RWPE1 (cell line): ENCODE measurements around the gene PSME2.

Experiments
- CTCF ChIA-PET: fragments of 350-600 bp; sonication (Branson Sonifier 250); formaldehyde crosslinking; extraction: SDS; loops from one replicate; lab custom pipeline; 2021; lab: Yijun Ruan, JAX
- POLR2A ChIA-PET: fragments of 400-600 bp; formaldehyde crosslinking; extraction: SDS; loops from one replicate; lab custom pipeline; 2020; ENCODE audit warnings: antibody characterized with exemption; ENCODE audit not compliant: low non-redundant PET; lab: Yijun Ruan, JAX
- DNase-seq: peaks from one replicate; pipeline ENCODE4 v3.0.0; 2012; ENCODE audit warnings: low spot score
- H3K27ac ChIP-seq: fragments of 450-650 bp; 2 replicates; pipeline ENCODE4 v1.5.1; 2017
- CTCF ChIP-seq: fragments of 450-650 bp; conservative IDR thresholded peaks from 2 replicates; pipeline ENCODE4 v1.5.1; 2017; ENCODE audit warnings: low read depth, mild to moderate bottlenecking

PSME2 gene

GRCh38 chr14:24123424-24124417 lies 22.7 kb downstream of the PSME2 start:
- peak overlapping the region; percentile 8 for H3K27ac ChIP-seq
- POLR2A ChIA-PET = interaction anchor here (1.3 kb wide), 1 partner anchor 9 kb away, joined by 4 read pairs; the partner anchor contains the start of genes DCAF11 and NRL
- CTCF ChIA-PET = interaction anchor here (0.6 to 1.4 kb wide), 2 partner anchors 10 to 15 kb away, joined by 3 to 4 read pairs; no protein-coding TSS in a partner anchor
- DNase-seq = no peak
- no peak for TF ChIP-seq CTCF

GRCh38 chr14:24122898-24123297 lies 23.5 kb downstream of the PSME2 start:
- CTCF ChIA-PET = interaction anchor here (1.4 kb wide), 1 partner anchor 14 kb away, joined by 3 read pairs; no protein-coding TSS in a partner anchor
- H3K27ac ChIP-seq = peak overlapping the region; percentile 8
- POLR2A ChIA-PET = interaction anchor here (0.6 kb wide), 1 partner anchor 238 kb away, joined by 5 read pairs; no protein-coding TSS in a partner anchor
- no peak for TF ChIP-seq CTCF
- no peak for DNase-seq

- no peak for DNase-seq
- ChIA-PET CTCF (no interaction called here), POLR2A (interaction anchor here (0.6 kb wide), 1 partner anchor 239 kb away, joined by 5 read pairs; no protein-coding TSS in a partner anchor)
- TF ChIP-seq CTCF = no peak
- no peak overlapping the region for H3K27ac ChIP-seq
Observed at GRCh38 chr14:24122416-24122815, 24.0 kb downstream of the PSME2 start.

- CTCF ChIA-PET = no interaction called here
- no peak for TF ChIP-seq CTCF
- no peak for DNase-seq
- H3K27ac ChIP-seq = no peak overlapping the region
- POLR2A ChIA-PET = no interaction called here
Observed at GRCh38 chr14:24121210-24121609, 25.2 kb downstream of the PSME2 start.

- ChIA-PET POLR2A (no interaction called here), CTCF (no interaction called here)
- TF ChIP-seq CTCF = no peak
- no peak for DNase-seq
- H3K27ac ChIP-seq = no peak overlapping the region
Observed at GRCh38 chr14:24119691-24120090, 26.7 kb downstream of the PSME2 start.

- POLR2A ChIA-PET = interaction anchor here (0.9 kb wide), 1 partner anchor 18 kb away, joined by 3 read pairs; the partner anchor contains the start of gene PSME1
Observed at GRCh38 chr14:24117179-24117578, 29.2 kb downstream of the PSME2 start.

More at GRCh38 chr14:24117179-24117578, 29.2 kb downstream of the PSME2 start:
- H3K27ac ChIP-seq = no peak overlapping the region
- TF ChIP-seq CTCF = no peak
- no peak for DNase-seq
- CTCF ChIA-PET = no interaction called here
